EH (cell line): ENCODE results near the gene ARHGEF18.

ENCODE experiments used
- DNase-seq: peaks from one replicate; pipeline ENCODE4 v3.0.0-alpha.2; 2015; ENCODE audit warnings: low read depth

The ARHGEF18 gene

DNA sequence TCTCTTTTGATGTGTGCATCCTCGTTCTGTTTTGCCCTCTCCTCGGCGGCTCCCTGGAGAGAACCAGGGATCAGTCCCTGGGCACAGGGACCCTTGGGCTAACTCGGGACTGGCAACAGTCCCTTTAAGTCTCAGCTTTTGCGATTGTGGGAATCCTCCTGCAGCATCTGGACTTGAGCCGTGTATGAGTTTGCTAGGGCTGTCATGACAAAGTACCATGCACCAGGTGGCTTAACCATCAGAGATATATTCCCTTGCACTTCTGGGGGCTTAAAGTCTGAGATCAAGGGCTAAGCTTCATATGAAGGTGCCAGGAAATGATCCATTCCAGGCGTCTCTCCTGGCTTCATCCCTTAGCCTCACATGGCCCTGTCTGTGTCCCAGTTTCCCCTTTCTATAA is 34.5 kb downstream of the ARHGEF18 start:
- DNase-seq: no peak

DNA sequence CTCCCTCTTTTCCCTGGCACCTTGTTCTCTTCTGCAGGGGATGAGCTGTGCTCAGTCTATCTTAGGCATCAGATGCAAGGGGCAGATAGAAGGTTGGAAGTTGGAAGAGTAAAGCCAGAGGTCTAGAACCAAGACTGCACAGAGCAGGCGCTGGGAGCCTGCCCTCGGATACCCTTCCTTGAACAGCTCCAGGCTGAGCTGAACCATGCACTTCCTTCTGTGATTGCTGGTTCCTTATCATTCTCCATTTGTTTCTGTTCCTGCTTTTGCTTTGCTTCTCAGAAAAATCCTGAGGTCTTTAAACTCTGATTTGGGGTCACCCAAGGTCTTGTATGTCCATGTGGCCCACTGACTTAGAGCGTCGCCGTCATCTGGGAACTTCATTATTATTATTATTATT is 36.3 kb downstream of the ARHGEF18 start:
- no peak for DNase-seq

DNA sequence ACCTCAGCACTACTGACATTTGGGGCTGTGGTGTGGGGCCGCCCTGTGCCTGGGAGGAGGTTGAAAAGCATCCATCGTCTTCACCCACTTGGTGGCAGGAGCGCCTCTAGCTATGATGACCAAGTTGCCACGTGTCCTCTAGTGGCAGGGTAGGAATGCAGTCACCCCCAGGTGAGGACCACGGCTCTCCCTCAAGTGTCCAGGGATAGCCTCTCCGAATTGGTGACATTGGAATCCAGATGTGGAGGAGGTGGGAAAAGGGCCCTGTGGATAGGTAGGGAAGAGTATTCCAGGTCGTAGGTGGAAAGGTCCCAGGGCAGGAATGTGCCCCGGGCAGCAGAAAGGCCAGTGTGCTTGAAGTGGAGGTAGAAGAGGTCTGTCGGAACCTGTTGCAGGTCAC is 37.6 kb downstream of the ARHGEF18 start:
- DNase-seq: peak; percentile 17

DNA sequence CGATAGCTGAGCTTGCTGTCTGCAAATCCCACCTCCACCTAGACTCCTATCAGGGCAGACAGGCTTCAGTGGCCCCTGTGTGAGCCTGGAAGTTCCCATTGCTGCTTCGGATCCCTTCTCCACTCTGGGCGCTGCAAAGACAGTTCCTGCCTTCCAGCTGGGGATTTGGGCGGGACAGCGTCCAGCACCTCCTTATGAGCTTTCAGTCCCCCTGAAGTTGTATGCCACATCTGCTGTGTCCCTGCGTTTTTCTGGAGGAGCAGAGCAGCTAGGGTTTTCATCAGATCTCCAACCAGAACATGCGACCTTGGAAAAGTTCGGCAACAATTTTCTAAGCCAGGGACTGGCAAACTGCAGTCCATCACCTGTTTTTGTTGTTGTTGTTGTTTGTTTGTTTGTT is 38.0 kb downstream of the ARHGEF18 start:
- DNase-seq: no peak

DNA sequence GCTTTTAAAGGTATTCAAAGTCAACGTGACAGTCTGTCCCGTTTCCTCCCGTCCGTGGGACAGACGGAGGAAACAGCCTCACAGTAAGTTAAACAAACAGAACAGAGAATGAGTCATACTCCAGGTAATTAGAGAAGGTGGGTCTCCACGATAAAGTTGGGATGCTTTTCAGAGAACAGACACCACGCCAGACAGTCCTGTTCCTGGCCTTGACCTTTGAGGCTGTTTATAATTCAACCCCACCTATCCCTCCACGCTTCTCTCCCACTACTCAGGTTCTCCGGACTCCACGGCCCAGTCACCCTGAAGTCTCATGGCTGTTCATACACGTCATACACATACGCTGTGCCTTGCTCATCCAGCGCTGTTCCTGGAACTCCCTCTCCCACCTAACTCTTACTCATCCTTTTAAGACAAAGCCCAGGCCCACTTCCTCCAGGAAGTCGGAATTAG is 42.5 kb downstream of the ARHGEF18 start:
- peak; percentile 69 for DNase-seq

DNA sequence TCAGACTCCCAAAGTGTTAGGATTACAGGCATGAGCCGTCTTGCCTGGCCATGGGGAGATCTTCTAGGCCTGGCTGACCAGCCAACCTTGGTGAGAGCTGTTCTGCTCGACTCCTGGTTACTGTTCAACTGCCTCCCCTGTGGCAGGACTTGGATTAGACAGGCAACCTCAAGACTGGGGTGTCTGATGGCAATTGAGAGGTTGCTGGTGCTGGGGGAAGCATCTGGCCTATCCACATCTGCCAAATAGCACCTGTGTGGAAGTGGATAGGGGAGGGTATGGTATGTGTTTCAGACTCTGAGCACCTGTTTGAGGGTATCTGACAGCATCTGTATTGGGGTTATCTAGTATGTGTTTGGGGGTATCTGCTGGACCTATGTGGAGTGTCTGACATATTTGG is 44.7 kb downstream of the ARHGEF18 start:
- DNase-seq: no peak

DNA sequence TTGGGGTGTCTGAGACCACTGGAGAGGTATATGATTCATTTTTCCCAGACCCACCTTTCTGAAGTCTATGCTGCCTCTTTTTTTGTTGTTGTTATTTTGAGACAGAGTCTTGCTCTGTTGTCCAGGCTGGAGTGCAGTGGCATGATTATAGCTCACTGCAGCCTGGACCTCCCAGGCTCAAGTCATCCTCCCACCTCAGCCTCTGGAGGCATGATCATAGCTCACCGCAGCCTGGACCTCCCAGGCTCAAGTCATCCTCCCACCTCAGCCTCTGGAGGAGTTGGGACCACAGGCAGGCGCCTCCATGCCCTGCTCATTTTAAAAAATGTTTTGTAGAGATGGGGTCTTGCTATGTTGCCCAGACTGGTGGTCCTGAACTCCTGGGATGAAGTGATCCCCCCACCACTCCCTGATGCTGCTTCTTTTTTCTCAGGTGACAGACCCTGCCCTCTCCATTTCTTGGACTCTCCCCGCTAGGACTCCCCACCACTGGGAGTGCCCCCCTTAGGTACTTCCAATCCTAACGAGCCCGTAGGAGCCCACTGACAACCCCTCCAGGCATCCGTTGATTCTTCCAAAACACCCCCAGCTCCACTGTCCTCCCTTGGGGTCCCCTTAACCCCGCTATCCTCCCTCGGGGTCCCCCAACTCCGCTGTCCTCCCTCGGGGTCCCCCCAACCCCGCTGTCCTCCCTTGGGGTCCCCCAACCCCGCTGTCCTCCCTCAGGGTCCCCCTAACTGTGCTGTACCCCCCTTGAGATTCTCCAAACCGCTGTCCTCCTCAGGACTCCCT is 45.4 kb downstream of the ARHGEF18 start:
- no peak for DNase-seq

DNA sequence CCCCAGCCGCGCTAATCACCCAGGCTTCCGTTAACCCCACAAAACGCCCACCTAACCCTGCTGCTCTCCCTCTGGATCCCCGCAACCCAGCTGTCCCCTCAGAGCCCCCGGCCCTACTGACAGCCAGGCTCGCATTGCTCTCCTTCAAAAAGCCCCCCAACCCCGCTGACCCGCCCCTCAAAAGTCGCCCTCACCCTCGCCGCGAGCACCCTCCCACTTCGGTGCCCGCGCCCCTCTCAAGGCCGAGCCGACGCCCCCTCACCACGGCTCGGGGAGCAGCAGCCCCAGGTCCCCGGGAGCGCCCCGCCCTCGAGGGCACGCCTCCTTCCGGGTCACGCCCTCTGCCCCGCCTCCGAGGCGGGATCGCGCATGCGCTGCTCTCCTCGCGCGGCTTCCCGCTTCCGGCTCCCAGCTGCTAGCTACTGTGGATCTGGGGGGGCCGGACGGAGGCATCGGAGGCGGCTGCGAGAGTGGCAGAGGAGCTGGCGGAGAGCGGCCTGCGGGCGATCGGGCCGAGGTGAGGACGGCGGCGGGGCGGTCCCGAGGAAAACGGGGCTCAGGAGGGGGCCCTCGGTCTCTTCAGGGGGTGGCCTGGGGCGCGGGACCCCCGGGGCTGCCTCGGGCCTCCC is 46.1 kb downstream of the ARHGEF18 start:
- peak; percentile 91 for DNase-seq

DNA sequence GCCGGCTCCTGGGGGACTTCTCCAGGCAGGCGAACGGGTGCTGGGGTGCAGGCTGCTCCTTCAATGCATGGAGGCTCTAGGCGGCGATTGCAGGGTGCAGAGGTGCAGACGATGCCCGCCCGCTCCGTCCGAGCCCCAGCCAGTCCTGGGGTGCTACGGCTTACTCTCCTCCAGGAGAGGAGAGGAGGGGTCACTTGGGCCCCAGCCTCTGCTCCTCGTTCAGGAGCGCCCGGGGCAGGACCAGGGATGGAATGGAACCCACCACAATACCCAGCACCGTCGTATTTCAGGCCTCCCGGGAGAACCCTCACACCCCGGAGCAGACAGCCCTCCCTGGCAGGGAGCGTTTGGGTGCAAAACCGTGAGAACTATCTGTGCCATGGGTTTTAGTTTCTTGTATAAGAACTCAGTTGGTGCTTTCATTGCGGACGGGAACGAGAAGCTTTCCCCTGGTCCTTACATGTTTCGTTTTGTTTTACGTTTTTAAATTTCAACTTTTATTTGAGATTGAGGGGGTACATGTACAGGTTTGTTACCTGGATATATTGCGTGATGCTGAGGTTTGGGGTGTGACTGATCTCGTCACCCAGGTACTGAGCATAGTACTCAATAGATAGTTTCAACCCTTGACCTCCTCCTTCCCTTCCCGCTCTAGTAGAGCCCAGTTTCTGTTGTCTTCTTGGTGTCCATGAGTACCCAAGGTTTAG is 46.8 kb downstream of the ARHGEF18 start:
- DNase-seq: peak; percentile 25

DNA sequence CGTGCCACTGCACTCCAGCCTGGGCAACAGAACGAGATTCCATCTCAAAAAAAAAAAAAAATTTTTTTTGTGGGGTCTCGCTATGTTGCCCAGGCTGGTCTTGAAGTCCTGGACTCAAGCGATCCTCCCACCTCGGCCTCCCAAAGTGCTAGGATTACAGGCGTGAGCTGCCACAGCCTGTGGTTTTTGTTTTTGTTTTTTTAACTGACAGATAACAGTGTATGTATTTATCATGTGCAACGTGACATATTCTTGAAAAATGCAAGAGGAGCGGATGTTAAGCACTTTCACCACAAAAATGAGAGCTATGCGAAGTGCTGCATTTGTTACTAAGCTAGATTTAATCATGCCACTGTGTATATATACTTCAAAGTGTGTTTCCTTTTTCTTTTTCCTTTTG is 49.0 kb downstream of the ARHGEF18 start:
- peak; percentile 97 for DNase-seq
